Measurements from ENCODE around the gene ECHDC3.

DNA sequence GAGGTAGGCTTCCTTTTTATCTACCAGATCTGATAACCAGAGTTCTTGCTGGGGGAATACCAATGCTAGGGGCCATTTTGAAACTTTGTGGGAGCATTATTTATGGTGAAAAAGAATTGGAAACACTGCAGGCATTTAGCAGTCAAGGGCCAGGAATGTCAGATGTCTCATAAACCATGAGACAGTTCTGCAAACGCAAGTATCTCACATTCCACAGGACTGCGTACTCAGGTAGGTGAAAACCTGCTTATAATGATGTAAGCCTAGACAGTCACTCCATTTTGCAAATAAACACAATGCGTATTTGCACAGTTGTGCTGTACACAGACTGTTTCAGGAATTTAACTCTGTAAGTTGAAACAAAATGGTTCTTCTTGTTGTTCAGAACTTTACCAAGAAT is 33.9 kb downstream of the ECHDC3 start:
- TF ChIP-seq, protein P1, sequence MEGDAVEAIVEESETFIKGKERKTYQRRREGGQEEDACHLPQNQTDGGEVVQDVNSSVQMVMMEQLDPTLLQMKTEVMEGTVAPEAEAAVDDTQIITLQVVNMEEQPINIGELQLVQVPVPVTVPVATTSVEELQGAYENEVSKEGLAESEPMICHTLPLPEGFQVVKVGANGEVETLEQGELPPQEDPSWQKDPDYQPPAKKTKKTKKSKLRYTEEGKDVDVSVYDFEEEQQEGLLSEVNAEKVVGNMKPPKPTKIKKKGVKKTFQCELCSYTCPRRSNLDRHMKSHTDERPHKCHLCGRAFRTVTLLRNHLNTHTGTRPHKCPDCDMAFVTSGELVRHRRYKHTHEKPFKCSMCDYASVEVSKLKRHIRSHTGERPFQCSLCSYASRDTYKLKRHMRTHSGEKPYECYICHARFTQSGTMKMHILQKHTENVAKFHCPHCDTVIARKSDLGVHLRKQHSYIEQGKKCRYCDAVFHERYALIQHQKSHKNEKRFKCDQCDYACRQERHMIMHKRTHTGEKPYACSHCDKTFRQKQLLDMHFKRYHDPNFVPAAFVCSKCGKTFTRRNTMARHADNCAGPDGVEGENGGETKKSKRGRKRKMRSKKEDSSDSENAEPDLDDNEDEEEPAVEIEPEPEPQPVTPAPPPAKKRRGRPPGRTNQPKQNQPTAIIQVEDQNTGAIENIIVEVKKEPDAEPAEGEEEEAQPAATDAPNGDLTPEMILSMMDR (IDR thresholded peaks at IDR 0.05; ENCODE audit: control extremely low read depth in 1 of 3, insufficient read depth in 1 of 3, low read depth in 1 of 3, low read length in 3 of 3) = no peak
- TF ChIP-seq EZH2 (IDR thresholded peaks at IDR 0.05; ENCODE audit: low read depth, low read length, severe bottlenecking) (no peak), POLR2AphosphoS5 (IDR thresholded peaks at IDR 0.05; ENCODE audit: low read depth, low read length) (no peak), ZNF274 (IDR thresholded peaks at IDR 0.05; ENCODE audit: borderline replicate concordance, extremely low read depth, low read length) (no peak), CHD2 (IDR thresholded peaks at IDR 0.05; ENCODE audit: low read length) (no peak), EP300 (IDR thresholded peaks at IDR 0.05; ENCODE audit: borderline replicate concordance in 1 of 2, low read depth in 2 of 2, low read length in 2 of 2) (no peak), POLR2A (IDR thresholded peaks at IDR 0.05; ENCODE audit: control extremely low read depth in 1 of 2, low read depth in 2 of 2, low read length in 2 of 2) (no peak), CEBPB (IDR thresholded peaks at IDR 0.05; ENCODE audit: low read depth, low read length) (no peak), NRF1 (IDR thresholded peaks at IDR 0.05; ENCODE audit: low read depth, low read length) (no peak)

Data from H1 (cell line).